Dedifferentiated amniotic fluid mesenchymal stem cell (primary cell): ENCODE results near the gene DDR2.
"Not testable (repeated sequence)": the region's sequence is repeated elsewhere in the genome, so short reads cannot be mapped to it uniquely, and the experiment has no call there.

Experiments
- DNase-seq: peaks from one replicate; pipeline ENCODE4 v3.0.0-alpha.2; 2016; ENCODE audit errors: extremely low spot score

Gene DDR2

DNA sequence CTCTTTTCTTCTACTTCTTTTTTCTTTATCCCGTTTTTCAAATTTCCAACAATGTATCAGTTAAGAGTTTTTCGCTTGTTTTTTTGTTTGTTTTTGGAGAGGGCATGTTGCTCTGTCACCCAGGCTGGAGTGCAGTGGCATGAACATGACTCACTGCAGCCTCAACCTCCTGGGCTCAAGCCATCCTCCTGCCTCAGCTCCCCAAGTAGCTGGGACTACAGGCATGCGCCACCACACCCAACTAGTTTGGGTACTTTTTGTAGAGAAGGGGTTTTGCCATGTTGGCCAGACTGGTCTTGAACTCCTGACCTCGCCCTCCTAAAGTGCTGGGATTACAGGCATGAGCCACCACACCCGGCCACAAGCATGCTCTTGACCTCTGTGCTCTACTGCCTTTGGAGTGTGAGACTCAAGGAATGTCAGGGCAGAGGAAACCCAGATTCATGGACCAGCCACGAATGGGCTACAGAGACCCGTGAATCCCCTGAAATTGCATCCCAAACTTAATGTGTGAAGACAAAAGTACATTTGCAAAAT, 93.1 kb downstream of the DDR2 start:
- DNase-seq, result no peak

DNA sequence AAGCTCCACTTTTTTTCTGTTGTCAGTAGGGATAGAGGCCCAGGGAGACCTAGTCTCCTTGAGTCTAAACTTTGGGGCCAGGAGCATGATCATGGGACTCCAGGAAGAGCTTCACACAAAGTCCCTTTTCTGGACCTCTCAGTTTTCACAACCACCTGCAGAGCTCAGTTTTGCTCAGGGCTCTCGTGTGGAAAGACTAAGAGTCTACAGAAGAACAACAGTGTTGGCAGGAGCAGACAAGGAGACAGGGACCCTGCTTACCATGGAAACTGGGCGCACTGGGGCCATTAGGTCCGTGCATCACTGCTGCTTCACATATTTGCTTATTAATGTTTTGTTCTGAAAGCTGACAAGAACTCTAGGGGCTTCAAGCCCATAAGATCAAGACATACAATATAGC, 94.3 kb downstream of the DDR2 start:
- DNase-seq, result no peak

DNA sequence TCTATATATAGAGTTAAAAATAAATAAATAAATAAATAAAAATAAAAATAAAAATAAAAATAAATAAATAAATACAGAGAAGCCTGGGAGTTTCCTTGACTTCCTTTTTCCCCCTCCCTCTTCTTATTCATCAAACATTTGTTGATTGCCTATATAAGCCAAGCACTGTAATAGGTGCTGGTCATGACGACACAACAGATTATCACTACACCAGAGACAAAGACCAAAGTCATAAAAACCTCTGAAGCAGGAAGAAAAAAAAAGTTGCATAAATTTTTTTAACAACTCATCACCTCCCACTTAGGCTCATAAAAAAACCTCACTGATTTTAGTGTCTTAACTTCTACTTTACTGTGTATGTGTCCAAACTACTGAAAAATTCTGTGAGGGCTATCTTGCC, 95.2 kb downstream of the DDR2 start:
- not testable (repeated sequence) for DNase-seq

DNA sequence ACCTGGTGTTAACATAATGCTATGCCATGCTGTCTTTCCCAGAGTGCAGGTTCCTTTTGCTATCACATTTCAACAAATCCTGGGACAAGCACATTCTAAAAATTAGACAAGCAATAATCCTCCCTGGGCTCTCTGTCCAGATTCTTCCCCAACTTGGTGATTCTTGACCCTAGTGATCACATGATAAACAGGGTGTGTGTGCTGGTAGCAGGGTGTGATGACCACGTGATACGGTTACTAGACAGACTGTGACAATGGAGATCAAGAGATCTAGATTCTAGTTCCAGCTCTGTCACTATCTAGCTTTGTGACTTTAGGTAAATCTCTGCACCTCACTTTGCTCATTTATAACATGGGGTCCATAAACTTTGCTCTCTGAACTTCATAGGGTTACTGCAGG, 96.3 kb downstream of the DDR2 start:
- DNase-seq, result no peak

DNA sequence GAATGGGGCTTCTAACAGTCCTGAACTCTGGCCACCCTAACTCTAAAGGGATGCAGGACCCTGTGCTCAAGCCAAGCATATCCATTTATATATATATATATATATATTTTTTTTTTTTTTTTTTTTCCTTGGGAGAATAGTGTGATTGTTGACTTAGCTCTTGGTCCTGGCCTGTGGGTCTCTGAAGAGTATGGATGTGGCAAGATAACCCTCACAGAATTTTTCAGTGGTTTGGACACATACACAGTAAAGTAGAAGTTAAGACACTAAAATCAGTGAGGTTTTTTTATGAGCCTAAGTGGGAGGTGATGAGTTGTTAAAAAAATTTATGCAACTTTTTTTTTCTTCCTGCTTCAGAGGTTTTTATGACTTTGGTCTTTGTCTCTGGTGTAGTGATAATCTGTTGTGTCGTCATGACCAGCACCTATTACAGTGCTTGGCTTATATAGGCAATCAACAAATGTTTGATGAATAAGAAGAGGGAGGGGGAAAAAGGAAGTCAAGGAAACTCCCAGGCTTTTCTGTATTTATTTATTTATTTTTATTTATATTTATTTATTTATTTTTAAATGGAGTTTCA, 97.0 kb downstream of the DDR2 start:
- not testable (repeated sequence) for DNase-seq

DNA sequence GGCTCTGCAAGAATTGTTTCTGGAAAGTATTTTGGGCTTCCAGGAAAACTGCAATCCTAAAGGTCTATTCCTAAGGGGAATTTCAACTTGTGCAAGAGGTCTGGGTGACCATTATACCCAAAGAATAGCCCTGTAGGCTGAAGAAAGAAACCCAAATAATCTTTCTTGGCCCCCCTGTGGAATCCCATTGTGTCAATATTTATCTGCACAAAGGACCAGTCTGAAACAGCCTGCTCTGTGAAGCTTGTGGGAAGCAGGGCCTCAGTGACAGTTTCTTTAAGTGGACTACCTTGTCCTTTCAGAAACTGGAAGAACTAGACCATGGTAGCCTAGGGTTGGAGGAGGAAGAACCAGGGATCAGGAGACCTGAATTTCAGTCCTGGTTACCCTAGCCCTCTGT, 99.8 kb downstream of the DDR2 start:
- no peak for DNase-seq

DNA sequence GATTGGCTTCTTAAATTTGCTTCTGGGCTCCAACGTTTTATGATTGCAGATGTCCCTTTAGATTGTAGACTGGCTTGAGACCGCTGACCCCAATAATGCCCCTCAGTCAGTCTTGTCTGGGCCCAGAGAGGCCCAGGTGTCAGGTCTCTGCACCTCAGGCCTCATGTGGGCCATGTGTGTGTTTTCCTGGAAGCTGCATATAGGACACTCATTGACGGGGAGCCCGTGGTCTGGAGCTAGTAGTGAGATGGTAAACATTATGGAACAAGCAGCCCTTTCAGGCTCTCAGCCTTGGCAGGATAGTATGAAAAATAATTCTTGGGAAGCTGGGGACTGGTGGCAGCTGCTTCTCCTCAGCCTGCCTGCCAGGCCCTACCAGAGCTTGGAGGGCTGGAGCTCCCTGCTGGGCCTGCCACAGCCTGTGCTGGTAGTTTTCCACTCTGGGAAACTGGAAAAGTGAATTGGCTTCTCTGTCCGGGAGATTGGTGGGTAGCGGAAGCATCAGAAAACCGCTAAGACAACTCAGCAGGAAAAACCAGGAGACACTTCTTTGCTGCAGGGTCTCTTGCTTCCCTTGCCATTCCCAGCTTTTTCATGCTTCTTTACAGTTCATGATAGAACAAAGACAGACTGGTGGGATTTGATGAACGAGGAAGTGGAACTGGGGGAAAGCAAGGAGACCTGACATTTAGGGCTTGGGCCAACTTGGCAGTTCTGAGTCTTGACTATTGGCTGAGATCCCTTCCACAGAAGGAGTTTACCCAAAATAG, 100.5 kb downstream of the DDR2 start:
- DNase-seq, result no peak

DNA sequence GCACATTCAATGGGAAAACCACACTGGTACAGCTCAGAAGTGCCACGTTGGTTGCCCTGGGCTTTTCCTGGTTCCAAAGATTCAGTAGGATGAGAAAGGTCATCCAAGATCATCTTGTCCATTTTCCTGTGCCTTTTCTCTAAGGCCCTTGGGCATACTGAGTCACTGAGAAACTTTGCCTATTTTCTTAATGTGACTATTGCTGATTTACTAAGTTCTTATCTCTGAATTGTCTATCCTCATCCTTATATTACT, 101.0 kb downstream of the DDR2 start:
- no peak for DNase-seq

DNA sequence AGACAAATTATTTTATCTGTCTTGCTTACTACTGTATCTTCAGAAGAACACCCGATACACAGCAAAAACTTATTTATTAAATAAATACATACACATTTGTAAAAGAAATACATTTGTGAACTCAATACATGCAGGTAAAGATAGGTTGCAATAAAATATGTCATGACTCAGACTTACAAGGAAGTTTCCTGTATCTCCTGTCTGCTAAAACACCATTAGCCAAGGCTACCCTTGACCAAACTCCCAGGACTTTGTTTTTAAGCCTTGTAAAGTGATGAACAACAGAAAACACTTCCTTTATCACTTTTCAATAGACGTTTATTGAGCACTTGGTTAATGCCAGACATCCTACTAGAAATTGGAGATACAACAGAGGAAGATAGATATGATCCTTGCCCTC, 101.8 kb downstream of the DDR2 start:
- DNase-seq, result no peak

DNA sequence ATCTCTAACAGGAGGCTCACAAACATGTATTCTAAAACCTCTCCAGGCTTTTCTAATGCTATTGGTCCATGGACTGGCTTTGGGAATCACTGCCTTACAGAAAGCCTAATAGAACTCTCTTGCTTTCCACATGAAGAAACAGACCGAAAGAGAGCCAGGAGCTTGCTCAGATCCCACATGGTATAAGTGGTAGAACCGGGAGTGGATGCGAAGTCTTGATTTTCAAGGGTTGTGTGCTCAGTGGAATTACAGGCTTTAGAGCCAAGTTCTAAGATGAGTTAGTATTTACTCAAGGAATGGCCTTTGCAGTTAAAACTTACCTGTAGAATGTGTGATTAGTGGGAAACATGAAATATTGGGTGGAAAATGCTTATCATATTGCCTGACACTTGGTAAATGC, 103.9 kb downstream of the DDR2 start:
- DNase-seq, result no peak

DNA sequence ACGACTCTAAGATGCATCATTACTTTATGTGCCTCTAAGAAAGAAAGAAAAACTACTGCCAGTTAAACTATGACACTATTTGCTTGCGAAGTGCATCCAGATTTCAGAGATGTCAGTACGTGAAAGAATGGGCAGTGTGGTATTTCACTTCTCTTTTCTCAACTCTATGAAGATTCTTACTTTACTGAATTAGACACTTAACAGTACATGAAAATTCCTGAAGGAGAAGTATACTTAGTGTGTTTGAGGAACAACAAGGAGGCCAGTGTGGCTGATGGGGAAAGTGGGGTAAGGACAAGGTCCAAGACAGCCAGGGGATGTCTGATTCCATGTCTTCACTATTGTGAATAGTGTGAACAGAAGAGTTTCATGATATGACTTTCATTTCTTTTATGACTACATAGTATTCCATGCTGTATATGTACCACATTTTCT, 104.4 kb downstream of the DDR2 start:
- no peak for DNase-seq

DNA sequence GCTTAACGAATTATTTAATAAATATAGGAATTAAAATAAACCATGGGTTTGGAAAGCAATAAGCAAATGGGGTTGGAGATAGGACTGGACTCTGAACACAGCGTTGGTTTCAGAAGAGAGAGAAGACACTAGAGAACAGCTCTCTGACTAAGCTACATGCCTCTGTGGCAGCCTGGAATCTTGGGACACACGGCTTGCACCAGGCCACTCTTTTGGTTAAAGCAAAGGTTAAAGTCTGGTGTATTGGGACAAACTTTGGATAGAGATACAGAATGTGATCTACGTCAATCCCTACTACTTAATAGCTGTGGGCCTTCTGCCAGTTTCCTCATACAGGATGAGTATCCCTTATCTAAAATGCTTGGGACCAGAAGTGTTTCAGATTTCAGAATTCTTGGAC, 108.5 kb downstream of the DDR2 start:
- no peak for DNase-seq

DNA sequence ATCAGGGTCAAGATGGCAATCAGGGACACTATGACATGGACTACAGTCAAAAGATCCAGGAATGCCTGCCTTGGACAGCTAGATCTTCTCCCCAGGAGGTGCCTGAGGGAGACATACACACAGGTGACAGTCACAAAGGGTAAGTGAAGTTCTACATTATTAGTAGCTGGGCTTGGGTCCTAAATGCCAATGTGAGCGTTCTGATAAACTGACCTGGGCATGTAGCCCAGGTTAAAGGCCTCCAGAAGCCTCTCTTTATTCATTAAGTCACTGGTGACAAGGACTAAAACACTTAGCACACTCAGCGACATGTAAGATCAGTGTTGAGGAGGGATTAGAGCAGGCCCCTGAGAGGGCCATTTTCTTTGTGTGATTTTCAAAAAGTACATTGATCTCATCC, 109.3 kb downstream of the DDR2 start:
- DNase-seq, result no peak

DNA sequence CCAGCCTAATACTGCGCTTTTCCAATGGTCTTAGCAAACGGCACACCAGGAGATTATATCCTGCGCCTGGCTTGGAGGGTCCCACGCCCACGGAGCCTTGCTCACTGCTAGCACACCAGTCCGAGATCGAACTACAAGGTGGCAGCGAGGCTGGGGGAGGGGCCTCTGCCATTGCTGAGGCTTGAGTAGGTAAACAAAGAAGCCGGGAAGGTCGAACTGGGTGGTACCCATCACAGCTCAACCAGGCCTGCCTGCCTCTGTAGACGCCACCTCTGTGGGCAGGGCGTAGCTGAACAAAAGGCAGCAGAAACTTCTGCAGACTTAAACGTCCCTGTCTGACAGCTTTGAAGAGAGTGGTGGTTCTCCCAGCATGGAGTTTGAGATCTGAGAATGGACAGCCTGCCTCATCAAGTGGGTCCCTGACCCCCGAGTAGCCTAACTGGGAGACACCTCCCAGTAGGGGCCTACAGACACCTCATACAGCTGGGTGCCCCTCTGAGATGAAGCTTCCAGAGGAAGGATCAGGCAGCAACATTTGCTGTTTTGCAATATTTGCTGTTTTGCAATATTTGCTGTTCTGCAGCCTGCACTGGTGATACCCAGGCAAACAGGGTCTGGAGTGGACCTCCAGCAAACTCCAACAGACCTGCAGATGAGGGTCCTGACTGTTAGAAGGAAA, 114.1 kb downstream of the DDR2 start:
- DNase-seq, result not testable (repeated sequence)

DNA sequence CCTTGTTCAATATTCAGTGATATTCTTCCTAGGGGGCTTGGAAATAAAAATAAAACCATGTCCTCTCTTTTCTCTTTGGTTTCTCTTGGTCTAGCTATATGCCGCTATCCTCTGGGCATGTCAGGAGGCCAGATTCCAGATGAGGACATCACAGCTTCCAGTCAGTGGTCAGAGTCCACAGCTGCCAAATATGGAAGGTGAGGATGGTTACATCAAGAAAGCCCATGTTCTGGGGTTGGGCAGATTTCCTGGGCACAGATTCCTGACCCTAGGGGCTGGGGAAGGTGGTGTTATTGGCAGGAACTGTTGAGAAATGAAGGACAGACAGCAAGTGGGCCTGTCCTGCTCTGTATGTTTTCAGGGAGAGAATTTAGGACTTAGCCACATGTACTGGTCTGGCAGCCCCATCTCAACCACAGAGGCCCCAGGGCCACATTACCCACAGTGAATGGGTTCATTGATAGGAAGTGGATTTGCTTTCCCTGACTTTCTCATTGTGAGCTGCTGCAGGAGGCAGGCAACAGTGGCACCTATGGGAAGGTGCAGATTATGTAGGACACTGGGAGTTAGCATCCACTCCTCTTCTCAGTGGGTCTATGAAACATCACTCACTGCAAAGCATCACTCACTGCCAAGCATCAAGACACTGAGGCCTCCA, 120.9 kb downstream of the DDR2 start:
- DNase-seq, result no peak

DNA sequence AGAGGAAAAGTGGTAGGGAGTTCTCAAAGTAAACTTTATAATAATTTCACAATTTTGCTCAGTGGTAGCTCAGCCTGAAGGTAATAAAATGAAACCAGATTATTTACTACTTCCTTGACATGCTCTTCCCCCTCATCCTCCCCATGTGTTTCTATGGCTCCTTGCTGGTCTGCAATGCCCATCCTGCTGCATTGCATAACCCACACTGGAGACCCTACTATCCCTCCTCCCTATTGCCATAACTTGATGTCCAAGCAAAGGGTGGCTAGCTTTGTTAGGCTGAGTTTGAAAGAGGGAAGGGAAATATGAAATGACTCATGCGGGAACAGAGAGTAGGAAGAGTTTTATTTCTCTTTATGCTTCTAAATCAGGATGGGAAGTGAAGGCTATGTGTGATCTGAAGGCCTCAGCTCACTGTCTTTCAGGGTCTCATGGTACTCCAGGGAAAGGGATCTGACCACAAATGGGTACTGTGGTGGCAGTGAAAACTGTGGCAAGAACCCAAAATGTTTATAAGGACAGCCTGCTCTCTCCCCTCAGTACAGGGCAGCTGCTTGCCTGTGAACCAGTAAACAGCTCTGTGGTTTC, 121.8 kb downstream of the DDR2 start:
- no peak for DNase-seq

DNA sequence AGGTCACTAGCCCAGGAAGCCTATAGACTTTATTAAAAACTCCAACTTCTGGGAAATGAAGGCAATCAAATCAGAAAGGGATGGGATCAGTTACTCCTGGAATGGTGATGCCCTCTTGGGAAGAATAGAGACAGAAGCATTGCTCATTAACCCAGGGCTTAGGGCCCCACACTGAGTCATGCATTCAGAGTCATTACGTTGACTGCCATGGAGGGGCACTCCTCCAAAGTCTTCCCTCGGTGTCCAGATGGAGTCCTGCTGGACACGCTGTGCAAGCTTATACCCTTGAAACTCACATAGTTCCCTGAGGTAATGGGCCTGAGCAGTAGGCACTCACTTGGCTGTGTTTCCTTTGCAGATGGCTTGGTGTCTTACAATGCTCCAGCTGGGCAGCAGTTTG, 123.0 kb downstream of the DDR2 start:
- DNase-seq, result no peak

DNA sequence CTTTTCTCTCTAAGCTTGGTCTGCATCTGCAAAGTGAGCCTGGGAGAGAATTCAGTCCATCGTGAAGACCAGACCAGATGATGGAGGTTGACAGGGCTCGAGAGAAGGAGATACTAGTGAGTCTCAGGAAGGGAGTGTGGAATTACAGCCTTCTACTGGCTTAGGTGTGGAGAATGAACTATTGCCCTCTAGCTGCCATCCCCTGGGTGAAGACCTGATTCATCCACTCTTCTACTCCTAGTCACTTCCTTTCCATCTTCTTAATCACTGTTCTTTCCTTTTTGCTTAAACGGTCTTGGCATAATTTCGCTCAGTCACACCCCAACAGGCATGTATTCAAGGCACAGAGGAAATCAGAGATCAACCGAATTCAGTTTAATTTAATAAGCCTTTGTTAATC, 124.3 kb downstream of the DDR2 start:
- no peak for DNase-seq

DNA sequence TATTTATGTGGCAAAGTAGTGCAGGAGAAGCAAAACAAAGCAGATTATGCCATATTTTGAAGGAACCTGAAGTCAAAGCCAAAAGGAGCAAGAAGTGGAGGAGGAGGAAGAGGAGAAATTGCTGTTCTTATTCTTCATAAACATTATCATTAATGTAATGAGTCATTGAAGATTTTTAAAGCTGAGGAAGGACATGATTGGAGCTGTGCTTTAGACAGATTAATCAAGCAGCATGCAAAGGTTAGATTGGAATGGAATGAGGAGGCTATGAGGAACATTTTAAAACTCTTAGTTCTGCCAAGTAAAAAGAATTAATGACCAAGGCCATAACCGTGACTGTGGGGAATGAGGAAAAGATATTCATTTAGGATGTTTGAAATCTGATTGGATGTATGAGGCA, 125.2 kb downstream of the DDR2 start:
- no peak for DNase-seq

DNA sequence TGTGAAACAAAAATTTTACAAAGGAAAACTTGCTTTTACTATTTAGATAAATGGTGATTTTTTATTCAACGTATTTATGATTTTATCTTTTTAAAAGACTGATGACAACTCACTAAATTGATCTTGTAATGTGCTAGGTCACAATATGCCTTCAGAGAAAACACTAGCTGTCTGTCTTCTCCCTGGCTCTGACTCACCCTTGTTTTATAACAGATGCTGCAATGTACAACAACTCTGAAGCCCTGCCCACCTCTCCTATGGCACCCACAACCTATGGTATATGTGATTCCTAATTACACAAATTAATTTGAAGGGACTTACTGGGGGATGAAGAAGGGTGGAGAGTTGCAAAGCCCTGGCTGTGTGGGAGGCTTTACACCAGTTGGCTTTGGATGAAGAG, 133.5 kb downstream of the DDR2 start:
- no peak for DNase-seq

DNA sequence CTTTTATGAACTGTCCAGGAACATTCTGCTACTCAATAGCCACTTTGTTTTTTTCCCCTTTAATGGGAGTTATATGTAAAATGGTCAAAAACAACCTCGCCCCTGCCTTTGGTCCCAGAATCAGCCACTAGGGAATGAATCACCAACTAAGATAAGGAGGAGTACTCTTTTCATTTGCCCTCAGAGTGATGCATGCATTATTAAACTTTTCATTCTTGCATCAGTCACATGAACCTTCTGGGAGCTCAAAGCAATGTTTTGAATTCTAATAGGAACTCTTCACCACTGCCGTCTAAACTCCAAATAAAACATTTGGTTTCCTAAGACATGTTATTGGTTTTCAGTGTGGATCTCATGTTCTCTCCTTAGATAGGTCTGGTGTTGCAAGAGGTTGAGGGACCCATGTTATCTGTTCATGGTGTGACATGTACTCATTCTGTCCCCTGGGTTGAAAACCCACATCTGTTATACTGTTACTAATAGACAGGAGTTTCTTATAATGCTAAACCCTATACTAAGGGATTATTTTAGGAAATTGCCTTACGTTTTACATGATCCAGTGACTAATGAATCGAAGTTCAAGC, 140.4 kb downstream of the DDR2 start:
- DNase-seq, result peak; percentile 42

DNA sequence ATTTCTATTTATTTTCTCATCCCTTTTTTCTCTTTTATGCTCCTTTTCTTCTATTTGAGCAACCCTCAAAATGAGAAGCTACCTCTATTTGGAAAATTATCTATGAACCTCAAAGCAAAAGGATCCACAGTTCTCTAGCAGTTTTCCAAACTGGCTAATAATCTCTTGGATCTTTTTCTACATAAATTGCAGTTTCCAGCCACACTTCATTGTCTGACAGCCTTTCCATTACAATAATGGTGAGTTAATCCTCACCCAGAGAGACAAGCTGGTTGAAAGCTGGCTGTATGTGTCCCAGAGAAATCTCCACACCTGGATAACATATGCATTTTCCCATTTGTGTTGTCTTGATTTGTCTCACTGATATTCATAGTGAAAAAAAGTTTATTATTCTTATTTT, 141.7 kb downstream of the DDR2 start:
- DNase-seq, result no peak
